NOMO-1 treated with DMSO at 0.1 percent for 48 hours (cell line): ENCODE results near the gene BHLHE23.

ENCODE experiments used
- DNase-seq: peaks from one replicate; lab custom pipeline; 2025; ENCODE audit not compliant: unreplicated experiment; lab: John Stamatoyannopoulos, UW

The BHLHE23 gene

DNA sequence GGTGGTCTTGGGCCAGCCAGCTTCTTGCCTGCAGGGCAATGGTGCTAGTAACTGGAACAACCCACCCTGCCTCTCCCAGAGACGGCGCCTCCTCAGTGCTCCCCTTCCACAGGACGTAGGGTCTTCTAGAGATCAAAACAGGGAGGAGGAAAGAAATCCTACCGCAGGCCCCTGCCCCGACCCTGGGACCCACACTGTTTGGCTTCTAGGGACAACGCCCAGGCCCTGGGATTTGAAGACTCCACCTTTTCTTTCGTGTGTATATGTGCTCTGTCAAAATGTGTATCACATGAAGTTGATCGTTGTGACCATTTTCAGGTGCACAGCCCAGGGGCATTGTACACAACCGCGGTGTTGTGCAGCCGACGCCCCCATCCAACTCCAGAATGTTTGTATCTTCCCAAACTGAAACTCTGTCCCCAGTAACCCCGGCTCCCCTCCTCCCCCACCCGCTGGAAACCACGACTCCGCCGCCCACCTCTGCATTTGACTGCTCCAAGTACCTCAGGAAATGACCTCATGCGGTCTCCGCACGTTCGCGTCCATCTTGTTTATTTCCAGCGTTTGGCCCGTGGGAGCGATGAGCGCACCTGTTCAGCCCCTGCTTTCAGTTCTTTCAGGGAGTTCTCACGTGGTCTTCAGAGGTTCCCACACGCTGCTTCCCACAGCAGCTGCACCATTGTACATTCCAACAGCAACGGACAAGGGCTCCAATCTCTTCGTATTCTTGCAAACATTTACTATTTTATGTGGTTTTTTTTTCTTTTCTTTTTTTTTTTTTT, 3.4 kb upstream of the BHLHE23 start:
- no peak for DNase-seq

GRCh38 chr20:63009045-63009961, 2.5 kb upstream of the BHLHE23 start:
- peak; percentile 51 for DNase-seq

GRCh38 chr20:63008541-63009044, 1.8 kb upstream of the BHLHE23 start:
- no peak for DNase-seq

DNA sequence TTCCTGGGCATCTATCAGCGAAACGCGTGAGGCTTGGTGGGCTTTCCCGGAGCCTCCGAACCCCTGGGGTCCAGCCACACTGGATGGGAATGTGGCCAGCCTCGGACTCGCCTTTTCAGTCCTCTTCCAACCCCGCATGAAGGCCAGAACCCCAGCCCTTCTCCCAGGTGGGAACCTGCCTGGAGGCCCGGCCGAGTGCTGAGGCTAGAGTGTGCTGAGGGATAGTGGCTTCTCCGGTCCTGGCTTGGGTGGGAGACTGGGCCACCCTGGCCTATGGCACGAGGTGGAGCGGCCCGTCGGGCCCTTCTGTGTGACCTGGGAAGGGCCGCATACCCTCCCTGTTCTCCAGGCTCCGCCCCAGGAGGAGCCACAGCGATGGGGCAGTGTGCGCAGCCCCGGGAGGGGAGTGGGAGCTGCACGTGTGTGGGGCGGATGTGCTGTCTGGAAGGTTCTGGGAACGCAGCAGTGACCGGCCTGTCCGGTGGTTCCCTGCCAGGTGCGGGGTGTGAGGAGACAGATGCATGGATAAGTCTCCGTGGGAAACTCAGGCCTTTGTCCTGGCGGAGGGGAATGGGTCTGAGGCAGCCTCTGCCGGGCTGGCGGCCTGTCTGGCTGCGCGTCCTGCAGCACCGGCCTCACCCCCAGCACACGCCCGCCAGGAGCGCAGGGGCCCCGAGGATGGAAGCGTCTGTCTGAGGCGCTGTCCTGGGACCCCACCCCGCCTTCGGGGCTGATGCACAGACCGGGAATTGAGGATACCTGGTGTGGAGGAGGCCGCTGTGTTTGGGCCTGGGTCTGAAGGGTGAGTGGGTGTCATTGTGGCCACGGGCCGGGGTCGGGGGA, 1.1 kb upstream of the BHLHE23 start:
- DNase-seq: no peak

DNA sequence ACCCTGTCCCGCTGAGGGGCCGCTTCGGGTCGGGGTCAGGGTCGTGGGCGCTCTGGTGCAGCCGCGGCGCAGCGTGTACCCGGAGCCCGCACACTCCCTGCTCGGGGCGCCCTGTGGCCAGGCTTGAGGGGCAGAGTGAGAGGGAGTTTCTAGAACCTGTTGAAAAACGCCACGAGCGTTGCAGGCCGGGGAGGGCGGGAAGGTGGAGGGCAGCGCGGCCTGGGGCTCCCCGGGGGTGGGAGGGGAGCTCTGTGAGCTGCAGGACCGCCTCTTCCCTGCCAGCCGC, 539 bp upstream of the BHLHE23 start:
- DNase-seq: no peak

DNA sequence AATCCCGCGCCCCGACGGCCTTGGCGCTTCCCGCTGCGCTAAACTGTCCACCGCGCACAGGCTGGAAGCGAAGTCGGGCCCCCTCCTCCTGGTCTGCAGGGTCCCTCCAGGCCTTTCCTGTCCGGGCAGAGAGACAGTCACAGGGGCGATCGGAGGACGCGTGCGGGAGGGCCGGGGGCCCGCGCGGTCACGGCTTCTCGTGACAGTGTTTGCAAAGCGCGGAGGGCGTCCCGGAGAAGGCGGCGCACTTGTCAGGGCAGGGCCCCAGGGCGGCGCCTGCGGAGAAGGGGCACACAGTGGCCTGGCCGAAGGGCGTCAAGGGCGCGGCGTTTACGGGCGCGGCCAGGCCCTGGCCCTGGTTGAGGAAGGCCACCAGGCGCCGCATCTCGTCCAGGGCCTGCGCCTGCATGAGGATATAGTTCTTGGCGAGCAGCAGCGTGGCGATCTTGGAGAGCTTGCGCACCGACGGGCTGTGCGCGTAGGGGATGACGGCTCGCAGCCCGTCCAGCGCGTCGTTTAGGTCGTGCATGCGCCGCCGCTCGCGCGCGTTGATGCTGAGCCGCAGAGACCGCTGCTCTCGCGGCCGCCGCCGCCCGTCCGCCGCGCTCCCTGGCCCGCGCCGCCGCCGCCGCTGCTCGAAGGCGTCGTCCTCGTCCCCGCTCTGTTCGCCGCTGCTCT, 763 bp downstream of the BHLHE23 start:
- no peak for DNase-seq

DNA sequence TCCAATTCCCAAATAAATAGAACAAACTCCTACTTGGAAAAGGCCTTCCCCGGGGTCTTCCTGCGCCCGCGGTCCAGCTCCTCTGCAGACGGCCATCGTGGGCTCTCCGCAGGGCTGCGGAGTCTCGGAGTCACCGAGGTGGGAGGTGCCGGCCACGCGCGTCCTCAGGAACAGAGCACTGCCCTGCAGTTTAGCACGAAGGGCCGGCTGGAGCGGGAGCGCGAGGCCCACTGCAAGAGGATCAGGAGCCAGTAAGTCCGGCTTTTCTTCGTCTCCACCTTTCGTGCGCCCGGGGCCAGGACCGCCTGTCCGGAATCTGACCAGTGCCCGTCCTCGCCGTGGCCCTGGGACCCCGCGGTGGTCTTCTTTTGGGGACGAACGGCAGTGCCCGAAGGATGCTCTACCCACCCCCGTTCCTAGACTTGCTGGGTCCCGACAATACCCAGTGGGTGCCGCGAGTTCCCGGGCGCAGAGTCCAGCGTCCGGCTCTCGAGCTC, 1.4 kb downstream of the BHLHE23 start:
- DNase-seq: no peak

DNA sequence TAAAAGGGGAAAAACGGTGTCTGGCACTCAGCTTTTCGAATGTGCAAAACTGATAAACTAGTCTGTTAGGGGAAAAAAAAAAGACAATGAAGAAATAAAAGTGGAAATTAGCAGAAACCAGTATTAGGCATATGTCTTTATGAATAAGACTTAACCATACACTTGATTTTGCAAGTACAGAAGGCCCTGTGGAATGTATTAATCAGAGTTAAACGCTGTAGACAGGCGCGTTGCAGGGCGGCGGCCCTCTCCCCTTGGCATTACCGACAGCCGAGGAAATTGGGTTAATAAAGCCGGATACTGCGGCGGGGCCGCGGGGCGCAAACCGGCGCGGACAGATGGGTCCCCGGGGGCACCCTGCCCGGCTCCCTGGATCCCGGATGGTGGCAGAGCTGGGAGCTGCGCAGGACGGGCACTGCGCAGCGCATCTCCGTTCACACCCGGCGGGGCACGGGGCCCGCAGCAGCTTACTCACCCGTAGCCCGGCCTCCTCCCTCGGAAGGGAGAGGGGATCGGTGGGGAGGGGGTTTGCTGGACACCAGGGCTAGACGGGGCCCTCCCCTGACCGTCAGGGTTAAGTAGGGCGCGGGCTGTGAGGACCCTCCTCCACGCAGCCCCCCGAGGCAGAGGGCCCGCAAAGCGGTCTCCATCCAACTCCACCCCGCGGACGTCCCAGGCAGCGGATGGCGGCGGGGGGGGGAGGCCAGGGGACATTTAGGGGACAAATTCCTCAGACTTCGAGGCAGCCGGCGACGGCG, 2.0 kb downstream of the BHLHE23 start:
- DNase-seq: no peak

- DNase-seq: no peak
Measured at GRCh38 chr20:63003546-63003945, 3.2 kb downstream of the BHLHE23 start.

DNA sequence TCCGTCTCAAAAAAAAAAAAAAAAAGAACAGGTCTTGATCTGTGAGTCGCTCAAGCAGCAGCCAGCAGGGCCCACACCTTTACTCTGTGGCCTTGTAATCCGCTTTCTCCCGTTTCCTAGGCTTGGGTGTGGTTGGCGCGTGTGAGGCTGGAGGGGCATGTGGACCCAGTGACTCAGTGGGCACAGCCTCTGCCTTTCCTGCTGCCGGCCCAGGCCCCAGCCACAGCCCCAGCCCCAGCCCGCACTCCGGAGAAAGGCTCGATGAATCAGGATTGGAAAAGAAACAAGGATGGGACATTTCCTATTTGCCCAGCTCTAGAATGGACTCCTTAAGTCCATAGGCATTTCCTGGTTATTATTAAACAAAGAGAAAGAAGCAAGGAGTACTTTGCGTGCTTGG, 4.3 kb downstream of the BHLHE23 start:
- no peak for DNase-seq

GRCh38 chr20:63000958-63001357, 5.8 kb downstream of the BHLHE23 start:
- DNase-seq: no peak

DNA sequence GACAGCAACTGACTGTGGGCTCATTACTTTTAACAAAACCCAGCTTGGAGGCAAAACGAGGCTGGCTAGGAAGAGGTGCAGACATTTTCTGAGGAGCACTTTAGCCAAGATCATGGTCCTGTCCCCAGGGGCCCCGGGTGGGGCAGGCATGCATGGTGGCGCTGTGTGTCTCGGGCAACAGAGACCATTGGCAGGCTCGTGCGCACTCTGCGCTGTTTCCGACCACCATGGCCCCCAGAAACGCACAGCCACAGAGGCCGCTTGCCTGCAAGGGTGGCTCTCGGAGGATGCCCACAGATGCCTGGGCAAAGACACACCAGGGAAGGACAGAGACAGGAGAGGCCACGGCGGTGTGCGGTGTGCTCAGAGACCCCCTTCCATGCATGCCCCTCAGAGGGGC, 6.7 kb downstream of the BHLHE23 start:
- no peak for DNase-seq

GRCh38 chr20:62999580-62999979, 7.2 kb downstream of the BHLHE23 start:
- peak; percentile 12 for DNase-seq

GRCh38 chr20:62998449-62998848, 8.3 kb downstream of the BHLHE23 start:
- no peak for DNase-seq

- DNase-seq: no peak
Measured at GRCh38 chr20:62997417-62998035, 9.2 kb downstream of the BHLHE23 start.

- no peak for DNase-seq
Measured at GRCh38 chr20:62996596-62996982, 10.2 kb downstream of the BHLHE23 start.

DNA sequence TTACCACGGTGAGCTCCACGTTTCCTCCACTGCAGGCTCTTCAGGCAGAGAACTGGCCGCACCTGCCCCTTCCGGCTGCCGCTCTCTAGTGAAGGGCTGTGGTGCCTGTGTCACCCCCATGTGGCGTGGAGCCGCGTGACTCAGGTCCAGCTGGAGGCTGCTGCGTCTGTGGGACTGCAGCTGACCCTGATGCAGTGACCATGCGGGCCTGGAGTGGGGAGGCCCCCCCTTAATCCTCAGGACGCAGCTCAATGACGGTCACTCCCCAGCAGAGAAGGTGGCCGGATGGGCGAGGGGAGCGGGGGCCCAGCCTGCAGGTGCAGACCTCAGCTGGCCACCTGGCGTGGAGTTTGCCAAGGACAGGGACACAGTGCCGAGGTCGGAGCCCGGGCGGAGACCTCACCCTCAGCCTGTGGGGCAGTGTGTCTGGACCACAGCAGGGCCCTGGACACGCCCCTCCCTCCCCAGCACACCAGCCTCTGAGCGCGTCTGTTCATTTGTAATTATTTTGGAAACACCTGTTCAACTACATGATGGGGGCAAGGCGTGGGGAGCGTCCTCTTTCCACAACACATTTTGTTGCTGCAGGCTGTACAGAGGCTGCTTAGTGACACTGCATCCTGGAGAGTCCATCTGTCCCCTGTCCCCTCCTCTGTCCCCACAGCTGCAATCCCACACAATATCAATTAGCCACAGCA, 10.7 kb downstream of the BHLHE23 start:
- DNase-seq: no peak

GRCh38 chr20:62995481-62995880, 11.3 kb downstream of the BHLHE23 start:
- DNase-seq: no peak

DNA sequence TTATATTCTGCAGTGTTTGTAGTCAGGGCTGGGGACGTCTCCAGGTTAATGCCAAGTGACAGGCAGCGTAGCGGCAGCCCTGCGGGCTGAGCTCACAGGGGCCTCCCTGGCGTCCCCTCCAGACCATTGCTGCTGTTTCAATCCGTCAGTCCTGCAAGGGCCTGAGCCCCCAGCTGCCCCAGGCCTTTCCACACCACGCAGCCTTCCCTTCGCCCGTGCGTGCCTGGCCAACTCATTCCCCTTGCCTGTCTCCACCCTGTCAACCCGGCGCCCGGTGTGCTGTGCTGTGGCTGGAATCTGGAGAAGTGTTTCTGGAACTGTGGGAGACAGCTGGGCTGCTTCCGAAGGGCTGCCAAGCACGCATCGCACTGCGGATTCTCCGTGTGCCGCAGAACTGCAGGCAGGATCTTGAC, 11.9 kb downstream of the BHLHE23 start:
- DNase-seq: no peak
